ENCODE results near the gene E2F3.

Gene E2F3

DNA sequence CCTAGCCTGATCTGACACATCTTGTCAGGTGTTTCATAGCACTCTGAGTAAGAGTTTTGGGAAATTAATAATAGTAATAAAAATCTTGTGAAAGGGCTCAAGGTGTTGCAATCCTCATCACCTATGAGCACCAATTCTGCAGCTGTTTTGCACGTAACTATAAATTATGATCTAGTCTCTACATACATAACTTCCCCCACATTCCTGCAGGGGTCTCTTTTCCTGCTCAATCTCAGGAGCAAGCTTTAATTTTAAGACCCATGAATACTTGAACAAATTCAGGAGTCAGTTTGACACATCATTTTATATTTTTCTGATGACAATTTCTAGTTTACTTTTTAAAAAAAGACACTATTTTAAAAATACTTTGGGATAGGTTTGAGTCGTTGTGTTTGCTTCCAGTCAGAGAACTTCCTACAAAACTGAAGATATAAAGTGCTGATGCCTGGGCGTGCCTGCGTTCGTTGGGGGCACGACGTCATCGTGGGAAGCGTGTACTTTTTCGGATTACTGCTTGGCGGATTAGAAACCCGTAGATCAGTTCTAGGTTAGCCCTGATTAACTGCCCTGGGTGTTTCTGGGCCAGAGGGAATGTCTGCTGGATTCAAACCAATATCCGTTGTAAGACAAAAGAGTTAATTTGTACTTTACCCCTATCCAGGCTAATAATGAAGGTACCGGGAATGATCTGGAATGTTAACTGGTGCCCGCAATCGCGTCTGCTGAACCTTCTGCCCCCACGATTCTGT, 1.0 kb upstream of the E2F3 start:
- TF ChIP-seq, protein P1, sequence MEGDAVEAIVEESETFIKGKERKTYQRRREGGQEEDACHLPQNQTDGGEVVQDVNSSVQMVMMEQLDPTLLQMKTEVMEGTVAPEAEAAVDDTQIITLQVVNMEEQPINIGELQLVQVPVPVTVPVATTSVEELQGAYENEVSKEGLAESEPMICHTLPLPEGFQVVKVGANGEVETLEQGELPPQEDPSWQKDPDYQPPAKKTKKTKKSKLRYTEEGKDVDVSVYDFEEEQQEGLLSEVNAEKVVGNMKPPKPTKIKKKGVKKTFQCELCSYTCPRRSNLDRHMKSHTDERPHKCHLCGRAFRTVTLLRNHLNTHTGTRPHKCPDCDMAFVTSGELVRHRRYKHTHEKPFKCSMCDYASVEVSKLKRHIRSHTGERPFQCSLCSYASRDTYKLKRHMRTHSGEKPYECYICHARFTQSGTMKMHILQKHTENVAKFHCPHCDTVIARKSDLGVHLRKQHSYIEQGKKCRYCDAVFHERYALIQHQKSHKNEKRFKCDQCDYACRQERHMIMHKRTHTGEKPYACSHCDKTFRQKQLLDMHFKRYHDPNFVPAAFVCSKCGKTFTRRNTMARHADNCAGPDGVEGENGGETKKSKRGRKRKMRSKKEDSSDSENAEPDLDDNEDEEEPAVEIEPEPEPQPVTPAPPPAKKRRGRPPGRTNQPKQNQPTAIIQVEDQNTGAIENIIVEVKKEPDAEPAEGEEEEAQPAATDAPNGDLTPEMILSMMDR (conservative IDR thresholded peaks at IDR 0.05; ENCODE audit: control insufficient read depth, insufficient read depth, low read depth, low read length): peak; percentile 35
- peak overlapping the region; percentile 77 for H3K4me3 ChIP-seq (ENCODE audit: control insufficient read depth, low read depth, low read length)
- DNase-seq (ENCODE audit: low read depth): peak; percentile 24

DNA sequence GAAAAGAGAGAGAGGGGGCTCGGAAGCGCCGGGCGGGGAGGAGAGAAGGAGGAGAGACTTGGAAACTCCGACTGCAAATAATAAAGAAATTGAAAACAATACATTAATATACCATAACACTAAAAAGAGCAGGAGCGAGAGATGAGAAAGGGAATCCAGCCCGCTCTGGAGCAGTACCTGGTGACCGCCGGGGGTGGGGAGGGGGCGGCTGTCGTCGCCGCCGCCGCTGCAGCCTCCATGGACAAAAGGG, 338 bp downstream of the E2F3 start:
- H3K4me3 ChIP-seq (ENCODE audit: control insufficient read depth, low read depth, low read length): peak overlapping the region; percentile 80
- TF ChIP-seq, protein P1 (conservative IDR thresholded peaks at IDR 0.05; ENCODE audit: control insufficient read depth, insufficient read depth, low read depth, low read length): no peak
- no peak for DNase-seq (ENCODE audit: low read depth)

DNA sequence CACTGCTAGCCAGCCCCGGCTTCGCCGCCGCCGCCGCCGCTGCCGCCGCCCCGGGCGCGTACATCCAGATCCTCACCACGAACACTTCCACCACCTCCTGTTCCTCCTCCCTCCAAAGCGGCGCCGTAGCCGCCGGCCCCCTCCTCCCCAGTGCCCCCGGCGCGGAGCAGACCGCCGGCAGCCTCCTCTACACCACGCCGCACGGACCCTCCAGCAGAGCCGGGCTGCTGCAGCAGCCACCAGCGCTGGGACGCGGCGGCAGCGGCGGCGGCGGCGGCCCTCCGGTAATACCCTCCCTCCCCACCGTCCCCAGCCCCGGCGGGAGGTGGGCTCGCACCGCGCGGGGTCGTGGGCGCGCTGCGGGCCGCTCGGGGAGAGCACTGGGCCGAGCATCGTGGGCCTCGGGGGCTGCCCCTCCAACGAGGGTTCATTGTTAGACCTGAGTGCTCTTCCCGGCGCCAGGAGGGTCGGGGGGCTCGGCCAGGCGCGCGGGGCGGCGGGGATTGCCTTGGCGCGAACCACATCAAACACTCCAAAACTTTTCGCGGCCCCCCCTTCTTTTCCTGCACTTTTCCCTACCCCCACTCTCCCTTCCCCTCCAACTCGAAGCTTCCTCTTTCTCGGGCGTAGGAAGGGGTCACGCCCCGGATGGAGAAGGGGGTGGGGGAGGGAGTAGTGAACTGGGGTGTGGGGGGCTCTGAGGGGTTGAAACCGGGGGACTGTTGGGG, 827 bp downstream of the E2F3 start:
- H3K4me3 ChIP-seq (ENCODE audit: control insufficient read depth, low read depth, low read length): peak overlapping the region; percentile 80
- peak; percentile 47 for DNase-seq (ENCODE audit: low read depth)
- TF ChIP-seq, protein P1 (conservative IDR thresholded peaks at IDR 0.05; ENCODE audit: control insufficient read depth, insufficient read depth, low read depth, low read length): no peak

DNA sequence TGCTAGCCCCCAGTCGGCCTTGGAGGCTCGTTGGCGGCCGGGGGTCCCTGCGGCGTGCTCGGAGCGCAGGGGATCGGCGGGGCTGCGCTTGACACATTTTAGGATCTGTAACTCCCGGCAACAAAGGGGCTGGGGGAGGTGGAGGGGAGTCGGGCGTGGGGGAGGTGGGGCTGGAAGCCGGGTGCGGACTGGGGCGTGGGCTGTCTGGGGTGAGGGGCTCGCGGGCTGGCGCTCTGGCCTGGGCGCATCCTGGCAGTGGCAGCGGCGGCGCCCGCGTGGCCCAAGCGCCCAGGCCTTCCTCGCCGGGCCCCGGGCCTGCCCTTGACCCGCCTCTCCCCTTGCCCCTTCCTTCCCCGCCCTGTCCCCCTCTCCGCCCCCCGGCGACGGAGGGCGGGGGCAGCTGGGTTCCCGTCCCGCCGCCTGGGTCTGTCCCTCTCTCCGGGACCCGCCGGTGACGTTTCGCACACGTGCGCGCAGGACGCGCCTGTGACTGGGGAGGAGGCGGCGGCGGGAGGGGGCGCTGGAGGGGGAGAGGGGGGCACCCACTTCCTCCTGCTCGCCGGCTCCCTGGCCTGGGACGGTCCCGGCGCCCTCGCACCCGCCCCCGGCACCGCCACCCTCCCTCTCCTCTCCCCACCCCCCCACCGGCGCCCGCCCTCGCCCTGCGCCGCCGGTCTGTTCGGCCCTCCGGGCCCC, 1.5 kb downstream of the E2F3 start:
- DNase-seq (ENCODE audit: low read depth): peak; percentile 81
- H3K4me3 ChIP-seq (ENCODE audit: control insufficient read depth, low read depth, low read length): peak overlapping the region; percentile 80
- TF ChIP-seq, protein P1 (conservative IDR thresholded peaks at IDR 0.05; ENCODE audit: control insufficient read depth, insufficient read depth, low read depth, low read length): no peak

DNA sequence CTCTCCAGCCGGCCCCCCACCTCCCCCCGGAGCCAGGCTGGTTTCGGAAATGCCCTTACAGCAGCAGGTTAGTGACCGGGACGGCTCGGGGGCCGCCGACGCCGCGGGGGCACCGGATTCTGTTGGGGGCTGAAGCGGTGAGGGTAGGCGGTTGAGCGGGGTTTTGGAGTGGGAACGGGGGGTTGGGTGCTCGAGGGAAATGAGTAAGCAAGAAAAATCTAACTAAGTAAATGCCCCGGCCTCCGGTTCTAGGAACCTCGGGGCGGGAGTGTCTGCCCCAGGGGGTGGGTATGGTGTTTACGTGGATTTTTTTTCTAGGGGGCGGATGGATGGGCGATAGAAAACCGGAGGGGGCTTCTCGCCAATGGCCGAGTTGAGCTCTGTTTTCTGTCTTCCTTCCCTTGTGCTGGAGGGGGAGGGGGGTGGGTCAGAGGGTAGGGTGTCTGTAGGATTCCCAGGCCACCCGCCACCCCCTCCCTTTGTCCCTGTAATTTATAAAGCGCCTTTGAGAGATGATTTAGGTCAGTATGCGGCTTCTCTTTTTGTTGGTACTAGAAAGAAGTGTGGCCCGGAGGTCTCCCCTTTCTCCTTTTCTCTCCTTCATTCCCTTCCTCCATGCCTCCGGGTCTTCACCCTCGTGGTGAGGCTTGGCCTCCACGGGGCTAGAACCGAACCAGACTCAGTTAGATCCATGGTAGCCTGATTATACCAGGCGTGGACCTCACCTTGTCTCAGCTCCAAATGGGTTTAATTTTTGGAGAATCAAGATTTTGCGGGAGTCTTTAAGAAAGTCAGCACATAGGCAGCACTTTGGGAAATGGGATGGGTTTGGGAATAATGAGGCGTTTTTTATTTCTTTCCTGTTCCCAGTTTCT, 2.3 kb downstream of the E2F3 start:
- DNase-seq (ENCODE audit: low read depth): peak; percentile 66
- H3K4me3 ChIP-seq (ENCODE audit: control insufficient read depth, low read depth, low read length): peak overlapping the region; percentile 80
- TF ChIP-seq, protein P1 (conservative IDR thresholded peaks at IDR 0.05; ENCODE audit: control insufficient read depth, insufficient read depth, low read depth, low read length): no peak

DNA sequence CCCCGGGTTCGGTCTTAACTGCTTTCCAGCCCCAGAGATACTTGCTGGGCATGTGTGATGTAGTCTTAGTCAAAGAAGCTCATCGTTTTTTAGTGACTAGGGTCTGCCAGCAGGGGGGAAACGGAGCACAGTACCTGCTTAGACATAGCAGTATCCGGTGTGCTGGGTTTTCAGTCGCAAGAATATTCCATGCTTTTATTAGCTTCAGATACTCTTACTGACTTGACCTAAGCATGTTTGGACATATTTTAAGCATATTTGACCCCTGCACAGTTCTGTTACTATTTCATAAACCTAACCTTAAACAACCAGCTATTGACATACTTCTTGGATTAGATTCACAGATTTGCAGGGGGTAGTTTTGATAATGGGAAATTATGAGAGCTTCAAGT, 3.0 kb downstream of the E2F3 start:
- H3K4me3 ChIP-seq (ENCODE audit: control insufficient read depth, low read depth, low read length): peak overlapping the region; percentile 80
- TF ChIP-seq, protein P1 (conservative IDR thresholded peaks at IDR 0.05; ENCODE audit: control insufficient read depth, insufficient read depth, low read depth, low read length): peak; percentile 59
- DNase-seq (ENCODE audit: low read depth): peak; percentile 72
